ENCODE results near the gene KLF5.

Gene KLF5

GRCh38 chr13:73075954-73076353 is 17.1 kb downstream of the KLF5 start:
- TF ChIP-seq ZFX (IDR thresholded peaks at IDR 0.05), result no peak
- no peak for TF ChIP-seq CTCF (conservative IDR thresholded peaks at IDR 0.05)
- H3K27ac ChIP-seq, result no peak overlapping the region

- no peak for TF ChIP-seq ZFX (IDR thresholded peaks at IDR 0.05)
- TF ChIP-seq CTCF (conservative IDR thresholded peaks at IDR 0.05), result no peak
Measured at GRCh38 chr13:73077865-73078264, 19.1 kb downstream of the KLF5 start.

GRCh38 chr13:73079359-73079758 is 20.6 kb downstream of the KLF5 start:
- TF ChIP-seq ZFX (IDR thresholded peaks at IDR 0.05) (no peak), CTCF (conservative IDR thresholded peaks at IDR 0.05) (no peak)
- H3K27ac ChIP-seq, result no peak overlapping the region

More at GRCh38 chr13:73077865-73078264, 19.1 kb downstream of the KLF5 start:
- no peak overlapping the region for H3K27ac ChIP-seq

- TF ChIP-seq CTCF (conservative IDR thresholded peaks at IDR 0.05), result no peak
- no peak for TF ChIP-seq ZFX (IDR thresholded peaks at IDR 0.05)
- H3K27ac ChIP-seq, result no peak overlapping the region
Measured at GRCh38 chr13:73081256-73081915, 22.6 kb downstream of the KLF5 start.

GRCh38 chr13:73082471-73082870 is 23.7 kb downstream of the KLF5 start:
- TF ChIP-seq CTCF (conservative IDR thresholded peaks at IDR 0.05) (no peak), ZFX (IDR thresholded peaks at IDR 0.05) (no peak)
- no peak overlapping the region for H3K27ac ChIP-seq

GRCh38 chr13:73082895-73083294 is 24.1 kb downstream of the KLF5 start:
- TF ChIP-seq CTCF (conservative IDR thresholded peaks at IDR 0.05), result no peak
- no peak for TF ChIP-seq ZFX (IDR thresholded peaks at IDR 0.05)
- H3K27ac ChIP-seq, result no peak overlapping the region

- no peak for TF ChIP-seq CTCF (conservative IDR thresholded peaks at IDR 0.05)
- no peak for TF ChIP-seq ZFX (IDR thresholded peaks at IDR 0.05)
- no peak overlapping the region for H3K27ac ChIP-seq
Measured at GRCh38 chr13:73088332-73088935, 29.6 kb downstream of the KLF5 start.
